ENCODE results near the gene BBS12.

BBS12 gene

GRCh38 chr4:122716825-122717448, 15.6 kb upstream of the BBS12 start:
- no peak for DNase-seq

- DNase-seq = no peak
Observed at GRCh38 chr4:122718281-122718680, 14.2 kb upstream of the BBS12 start.

GRCh38 chr4:122722256-122722655, 10.2 kb upstream of the BBS12 start:
- DNase-seq = no peak

- DNase-seq = no peak
Observed at GRCh38 chr4:122728856-122729255, 3.6 kb upstream of the BBS12 start.

GRCh38 chr4:122731676-122732075, 828 bp upstream of the BBS12 start:
- no peak for DNase-seq

GRCh38 chr4:122733787-122734120, 1.2 kb downstream of the BBS12 start:
- DNase-seq = no peak

GRCh38 chr4:122739174-122739573, 6.7 kb downstream of the BBS12 start:
- no peak for DNase-seq

GRCh38 chr4:122742933-122743829, 10.7 kb downstream of the BBS12 start:
- DNase-seq = no peak

GRCh38 chr4:122744229-122744628, 11.7 kb downstream of the BBS12 start:
- DNase-seq = no peak

- no peak for DNase-seq
Observed at GRCh38 chr4:122746485-122746965, 14.0 kb downstream of the BBS12 start.

GRCh38 chr4:122747068-122747467, 14.6 kb downstream of the BBS12 start:
- DNase-seq = no peak

- DNase-seq = no peak
Observed at GRCh38 chr4:122747883-122748282, 15.4 kb downstream of the BBS12 start.

GRCh38 chr4:122749704-122750454, 17.4 kb downstream of the BBS12 start:
- no peak for DNase-seq

- DNase-seq = no peak
Observed at GRCh38 chr4:122755675-122756074, 23.2 kb downstream of the BBS12 start.

- no peak for DNase-seq
Observed at GRCh38 chr4:122758033-122758432, 25.5 kb downstream of the BBS12 start.

- DNase-seq = no peak
Observed at GRCh38 chr4:122759639-122760310, 27.3 kb downstream of the BBS12 start.

- DNase-seq = no peak
Observed at GRCh38 chr4:122762520-122762919, 30.0 kb downstream of the BBS12 start.

GRCh38 chr4:122762966-122763716, 30.6 kb downstream of the BBS12 start:
- DNase-seq = no peak

- DNase-seq = no peak
Observed at GRCh38 chr4:122764071-122764820, 31.7 kb downstream of the BBS12 start.

- no peak for DNase-seq
Observed at GRCh38 chr4:122764821-122765215, 32.3 kb downstream of the BBS12 start.

GRCh38 chr4:122765692-122766352, 33.3 kb downstream of the BBS12 start:
- no peak for DNase-seq

Measured in NCI-H774 (cell line).